IPS-NIHi7 (cell line): ENCODE measurements around the gene RNF167.
"Not testable (repeated sequence)": the region's sequence is repeated elsewhere in the genome, so short reads cannot be mapped to it uniquely, and the experiment has no call there.

Experiments
- DNase-seq: peaks from one replicate; pipeline ENCODE4 v3.0.0; 2012; ENCODE audit warnings: mixed read lengths; ENCODE audit errors: extremely low spot score

Gene RNF167

GRCh38 chr17:4902540-4902939 is 37.5 kb upstream of the RNF167 start:
- DNase-seq = no peak

DNA sequence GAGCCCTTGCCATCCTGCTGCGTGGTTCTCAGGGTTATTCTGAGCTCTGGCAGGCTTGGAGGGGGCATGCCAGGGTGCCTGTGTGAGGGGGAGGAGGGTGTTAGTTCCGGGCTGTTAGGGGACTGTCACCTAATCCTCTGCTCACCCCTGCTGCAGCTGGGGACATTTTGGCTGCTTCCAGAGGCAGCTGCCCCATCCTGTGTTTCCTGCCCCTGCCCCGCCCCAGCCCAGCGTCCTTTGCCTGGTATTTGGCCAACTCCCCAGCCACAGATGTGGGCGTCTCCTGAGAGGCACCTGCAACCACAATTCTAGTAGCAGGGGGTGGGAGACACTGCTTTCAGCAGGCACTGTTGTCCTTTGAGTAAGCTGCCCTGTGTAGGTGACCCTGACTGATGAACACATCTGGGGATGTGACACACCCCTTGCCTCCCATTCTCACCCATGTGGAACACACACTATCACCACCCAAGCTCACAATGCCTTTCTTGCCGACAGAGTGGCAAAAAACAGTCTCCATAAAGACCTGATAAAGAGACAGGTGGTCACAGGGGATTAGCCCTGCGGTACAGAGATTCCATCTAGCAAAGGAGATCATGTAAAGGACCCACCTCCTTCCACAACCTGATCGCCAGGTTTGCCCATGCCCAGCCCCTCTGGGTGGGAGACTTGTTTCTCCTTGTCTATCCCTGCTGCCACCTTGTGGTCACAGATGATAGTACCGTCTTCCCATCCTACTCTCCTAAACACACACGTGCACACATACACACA is 36.8 kb upstream of the RNF167 start, which contains the start of gene CHRNE:
Gene CHRNE, minus strand, starts transcription at position 48 of the 768 bp plus-strand sequence. Its CDS starts 35 bp downstream, at position 13.
- peak; percentile 61 for DNase-seq

DNA sequence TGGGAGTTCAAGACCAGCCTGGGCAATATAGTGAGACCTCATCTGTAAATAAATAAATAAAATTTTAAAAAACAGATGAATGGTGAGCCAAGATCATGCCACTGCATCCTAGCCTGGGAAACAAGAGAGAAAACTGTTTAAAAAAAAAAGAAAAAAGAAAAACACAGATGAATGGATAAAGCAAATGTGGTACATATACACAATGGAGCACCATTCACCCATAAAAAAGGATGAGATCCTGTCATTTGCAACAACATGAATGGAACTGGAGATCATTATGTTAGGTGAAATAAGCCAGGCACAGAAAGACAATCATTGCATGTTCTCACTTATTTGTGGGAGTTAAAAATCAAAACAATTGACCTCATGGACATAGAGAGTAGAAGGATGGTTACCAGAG is 33.4 kb upstream of the RNF167 start:
- not testable (repeated sequence) for DNase-seq

- DNase-seq = peak; percentile 25
Measured at GRCh38 chr17:4908301-4908700, 31.8 kb upstream of the RNF167 start.

DNA sequence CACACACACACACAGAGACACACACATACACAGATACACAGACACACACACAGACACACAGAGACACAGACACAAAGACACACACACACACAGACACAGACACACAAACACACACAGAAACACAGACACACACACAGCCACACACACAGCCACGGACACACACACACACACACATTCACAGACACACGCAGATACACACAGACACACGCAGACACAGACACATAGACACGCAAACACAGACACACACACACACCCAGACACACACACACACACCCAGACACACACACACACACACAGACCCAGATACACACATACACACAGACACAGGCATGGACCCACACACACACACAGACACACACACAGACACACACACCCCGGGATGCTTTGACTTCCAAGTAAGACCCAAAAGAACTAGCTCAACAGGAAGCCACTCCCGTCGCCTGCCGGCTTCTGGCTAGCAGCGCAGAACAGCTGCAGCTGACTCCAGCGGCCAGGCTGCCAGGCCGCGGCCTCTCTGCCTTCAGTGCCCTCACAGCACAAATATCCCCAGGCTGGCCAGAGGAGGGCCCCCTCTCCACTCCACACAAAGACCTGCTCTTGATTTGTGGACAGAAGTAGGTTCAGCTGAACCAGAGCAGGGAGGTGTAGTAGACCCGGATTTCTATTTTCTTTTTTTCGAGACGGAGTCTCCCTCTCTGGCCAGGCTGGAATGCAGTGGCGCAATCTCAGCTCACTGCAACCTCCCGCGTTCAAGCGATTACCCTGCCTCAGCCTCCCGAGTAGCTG is 31.2 kb upstream of the RNF167 start:
- DNase-seq = peak; percentile 92

DNA sequence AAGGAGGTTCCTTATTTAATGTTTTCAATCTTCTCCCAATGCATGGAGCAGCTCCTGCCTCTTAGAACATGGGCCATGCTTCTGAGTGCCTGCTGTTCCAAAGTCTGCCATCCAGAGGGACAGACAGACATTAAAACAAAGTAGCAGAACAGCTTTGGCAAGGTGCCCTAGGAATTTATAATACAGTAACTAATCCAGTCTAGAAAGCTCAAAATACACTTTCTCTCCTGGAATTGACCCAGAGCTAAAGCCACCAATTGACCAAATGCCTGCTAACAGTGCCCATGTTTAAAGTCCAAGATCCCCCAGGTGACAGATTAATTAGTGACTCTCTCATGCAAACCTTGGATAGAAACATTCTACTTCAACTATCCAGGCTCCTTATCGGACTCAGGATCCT is 26.1 kb upstream of the RNF167 start:
- DNase-seq = no peak

GRCh38 chr17:4914551-4914950 is 25.5 kb upstream of the RNF167 start:
- DNase-seq = not testable (repeated sequence)

DNA sequence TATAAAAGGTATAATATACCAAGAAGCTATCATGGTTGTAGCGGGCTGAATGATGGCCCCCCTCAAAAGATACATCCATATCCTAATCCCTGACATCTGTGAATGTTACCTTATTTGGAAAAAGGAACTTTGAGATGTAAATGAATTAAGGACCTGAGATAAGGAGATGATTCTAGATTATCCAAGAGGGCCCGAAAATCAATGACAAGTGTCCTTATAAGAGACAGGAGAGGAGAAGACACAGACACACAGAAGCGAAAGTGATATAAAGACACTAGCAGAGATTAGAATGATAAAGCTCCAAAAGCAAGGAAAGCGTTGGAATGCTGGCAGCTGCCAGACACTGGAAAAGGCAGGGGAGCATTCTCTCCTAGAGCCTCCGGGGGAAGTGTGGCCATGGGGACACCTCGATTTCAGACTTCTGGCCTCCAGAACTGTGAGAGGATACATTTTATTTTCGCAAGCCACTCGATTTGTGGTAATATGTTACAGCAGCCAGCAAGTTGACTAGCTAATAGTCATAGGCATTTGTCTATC is 20.5 kb upstream of the RNF167 start:
- DNase-seq = no peak

- DNase-seq = no peak
Measured at GRCh38 chr17:4920351-4921048, 19.6 kb upstream of the RNF167 start.

DNA sequence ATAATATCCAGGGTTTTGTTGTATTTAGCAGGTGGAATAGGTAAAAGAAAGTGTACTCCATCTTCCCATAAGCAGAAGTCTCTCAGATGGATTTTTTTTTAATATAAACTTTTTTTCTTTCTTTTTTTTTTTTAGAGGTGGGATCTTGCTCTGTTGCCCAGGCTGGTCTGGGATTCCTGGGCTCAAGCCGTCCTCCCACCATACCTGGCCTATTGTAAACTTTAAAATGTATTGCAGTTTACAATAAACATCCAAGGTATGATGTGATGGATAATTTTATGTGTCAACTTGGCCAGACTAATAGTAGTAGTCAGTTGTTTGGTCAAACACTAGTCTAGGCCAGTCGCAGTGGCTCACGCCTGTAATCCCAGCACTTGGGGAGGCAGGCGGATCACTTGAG is 18.7 kb upstream of the RNF167 start:
- no peak for DNase-seq

DNA sequence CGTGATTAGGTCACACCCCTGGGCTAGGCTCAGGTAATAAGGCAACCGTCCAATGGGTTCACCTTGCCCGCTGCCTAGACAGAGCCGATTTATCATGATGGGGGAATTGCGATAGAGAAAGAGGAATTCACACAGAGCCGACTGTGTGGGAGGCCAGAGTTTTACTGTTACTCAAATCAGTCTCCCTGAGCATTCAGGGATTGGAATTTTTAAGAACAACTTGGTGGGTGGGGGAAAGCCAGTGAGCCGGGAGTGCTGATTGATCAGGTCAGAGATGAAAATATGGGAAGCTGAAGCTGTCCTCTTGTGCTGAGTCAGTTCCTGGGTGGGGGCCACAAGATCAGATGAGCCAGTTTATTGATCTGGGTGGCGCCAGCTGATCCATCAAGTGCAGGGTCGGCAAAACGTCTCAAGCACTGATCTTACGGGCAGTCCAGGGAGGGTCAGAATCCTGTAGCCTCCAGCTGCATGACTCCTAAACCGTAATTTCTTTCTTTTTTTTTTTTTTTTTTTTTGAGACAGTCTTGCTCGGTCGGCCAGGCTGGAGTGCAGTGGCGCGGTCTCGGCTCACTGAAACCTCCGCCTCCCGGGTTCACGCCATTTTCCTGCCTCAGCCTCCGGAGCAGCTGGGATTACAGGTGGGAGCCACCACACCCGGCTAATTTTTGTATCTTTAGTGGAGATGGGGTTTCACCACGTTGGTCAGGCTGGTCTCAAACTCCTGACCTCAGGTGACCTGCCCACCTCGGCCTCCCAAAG is 13.3 kb upstream of the RNF167 start:
- not testable (repeated sequence) for DNase-seq

DNA sequence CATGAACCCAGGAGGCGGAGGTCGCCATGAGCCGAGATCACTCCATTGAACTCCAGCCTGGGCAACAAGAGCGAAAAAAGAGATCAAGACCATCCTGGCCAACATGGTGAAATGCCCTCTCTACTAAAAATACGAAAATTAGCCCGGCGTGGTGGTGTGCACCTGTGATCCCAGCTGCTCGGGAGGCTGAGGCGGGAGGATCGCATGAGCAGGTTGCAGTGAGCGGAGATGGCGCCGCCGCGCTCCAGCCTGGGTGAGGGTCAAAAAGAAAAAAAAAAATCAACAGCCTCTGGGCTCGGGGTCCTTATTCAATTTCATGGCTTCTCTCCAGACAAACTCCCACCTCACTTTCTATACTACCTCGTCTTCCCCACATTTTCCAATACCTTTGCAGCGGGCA is 11.2 kb upstream of the RNF167 start:
- DNase-seq = no peak

DNA sequence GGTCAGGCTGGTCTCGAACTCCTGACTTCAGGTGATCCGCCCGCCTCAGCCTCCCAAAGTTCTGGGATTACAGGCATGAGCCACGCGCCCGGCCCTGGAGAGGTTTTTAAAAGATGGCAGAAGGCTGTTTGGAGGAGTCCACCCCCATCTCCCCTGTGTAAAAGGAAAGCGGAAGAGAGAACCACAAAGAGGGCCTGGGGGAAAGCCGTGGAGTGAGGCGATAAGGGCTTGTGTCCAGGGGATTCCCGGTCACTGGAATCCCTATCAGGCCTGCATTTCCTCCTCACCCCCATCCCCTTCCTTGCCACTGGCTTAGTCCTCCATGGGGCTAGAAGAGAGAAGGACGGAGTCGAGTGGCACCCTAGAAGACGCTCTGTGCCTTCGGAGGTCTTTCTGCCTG is 8.1 kb upstream of the RNF167 start, which contains the start of gene GP1BA:
Gene GP1BA, plus strand, starts transcription at position 315 of the 400 bp plus-strand sequence. CDS start 328 bp downstream, outside the sequence.
- DNase-seq = no peak

- DNase-seq = no peak
Measured at GRCh38 chr17:4932756-4933155, 7.3 kb upstream of the RNF167 start.

DNA sequence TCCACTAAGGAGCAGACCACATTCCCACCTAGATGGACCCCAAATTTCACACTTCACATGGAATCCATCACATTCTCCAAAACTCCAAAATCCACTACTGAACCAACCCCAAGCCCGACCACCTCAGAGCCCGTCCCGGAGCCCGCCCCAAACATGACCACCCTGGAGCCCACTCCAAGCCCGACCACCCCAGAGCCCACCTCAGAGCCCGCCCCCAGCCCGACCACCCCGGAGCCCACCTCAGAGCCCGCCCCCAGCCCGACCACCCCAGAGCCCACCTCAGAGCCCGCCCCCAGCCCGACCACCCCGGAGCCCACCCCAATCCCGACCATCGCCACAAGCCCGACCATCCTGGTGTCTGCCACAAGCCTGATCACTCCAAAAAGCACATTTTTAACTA is 6.4 kb upstream of the RNF167 start:
- DNase-seq = no peak

DNA sequence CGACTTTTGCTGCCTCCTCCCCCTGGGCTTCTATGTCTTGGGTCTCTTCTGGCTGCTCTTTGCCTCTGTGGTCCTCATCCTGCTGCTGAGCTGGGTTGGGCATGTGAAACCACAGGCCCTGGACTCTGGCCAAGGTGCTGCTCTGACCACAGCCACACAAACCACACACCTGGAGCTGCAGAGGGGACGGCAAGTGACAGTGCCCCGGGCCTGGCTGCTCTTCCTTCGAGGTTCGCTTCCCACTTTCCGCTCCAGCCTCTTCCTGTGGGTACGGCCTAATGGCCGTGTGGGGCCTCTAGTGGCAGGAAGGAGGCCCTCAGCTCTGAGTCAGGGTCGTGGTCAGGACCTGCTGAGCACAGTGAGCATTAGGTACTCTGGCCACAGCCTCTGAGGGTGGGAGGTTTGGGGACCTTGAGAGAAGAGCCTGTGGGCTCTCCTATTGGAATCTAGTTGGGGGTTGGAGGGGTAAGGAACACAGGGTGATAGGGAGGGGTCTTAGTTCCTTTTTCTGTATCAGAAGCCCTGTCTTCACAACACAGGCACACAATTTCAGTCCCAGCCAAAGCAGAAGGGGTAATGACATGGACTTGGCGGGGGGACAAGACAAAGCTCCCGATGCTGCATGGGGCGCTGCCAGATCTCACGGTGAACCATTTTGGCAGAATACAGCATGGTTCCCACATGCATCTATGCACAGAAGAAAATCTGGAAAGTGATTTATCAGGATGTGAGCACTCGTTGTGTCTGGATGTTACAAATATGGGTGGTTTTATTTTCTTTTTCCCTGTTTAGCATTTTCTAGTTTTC is 5.7 kb upstream of the RNF167 start:
- DNase-seq = peak; percentile 66

DNA sequence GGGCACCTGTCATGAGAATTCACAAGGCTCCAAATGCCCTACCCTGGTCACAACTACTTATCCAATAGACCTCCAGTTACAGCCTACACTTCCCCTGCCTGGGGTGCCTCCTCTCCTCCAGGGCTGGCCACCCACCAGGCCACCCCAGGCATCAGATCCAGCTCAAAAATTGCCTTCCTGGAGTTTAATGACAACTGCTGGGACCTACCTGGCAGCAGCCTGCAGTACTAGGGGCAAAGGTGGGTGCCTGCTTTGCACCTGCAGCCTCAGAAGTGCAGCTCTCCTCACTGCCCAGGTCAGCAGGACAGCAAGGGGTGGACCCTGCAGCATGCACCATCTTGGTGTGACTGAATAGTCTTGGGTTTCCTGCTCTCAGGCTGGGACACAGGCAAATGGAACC is 4.4 kb upstream of the RNF167 start:
- no peak for DNase-seq

GRCh38 chr17:4936436-4936835 is 3.6 kb upstream of the RNF167 start:
- no peak for DNase-seq

DNA sequence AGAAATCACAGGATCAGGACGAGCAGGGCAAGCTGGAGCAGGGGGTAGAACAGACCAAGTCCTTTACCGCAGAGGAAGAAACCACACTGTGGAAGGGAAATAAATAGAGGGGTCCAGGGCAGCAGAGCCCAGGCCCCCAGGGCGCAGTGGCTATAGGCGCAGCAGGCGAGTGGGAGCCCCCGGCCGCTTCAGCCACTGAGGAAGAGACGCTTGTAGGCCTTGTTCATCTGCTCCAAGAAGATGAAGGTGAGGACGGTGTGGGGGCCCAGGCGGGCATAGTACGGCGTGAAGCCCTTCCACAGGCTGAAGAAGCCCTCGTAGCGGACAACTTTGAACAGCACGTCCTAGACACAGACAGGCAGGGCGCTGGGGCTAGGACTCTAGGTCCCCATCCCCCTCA is 2.5 kb upstream of the RNF167 start:
- DNase-seq = no peak

DNA sequence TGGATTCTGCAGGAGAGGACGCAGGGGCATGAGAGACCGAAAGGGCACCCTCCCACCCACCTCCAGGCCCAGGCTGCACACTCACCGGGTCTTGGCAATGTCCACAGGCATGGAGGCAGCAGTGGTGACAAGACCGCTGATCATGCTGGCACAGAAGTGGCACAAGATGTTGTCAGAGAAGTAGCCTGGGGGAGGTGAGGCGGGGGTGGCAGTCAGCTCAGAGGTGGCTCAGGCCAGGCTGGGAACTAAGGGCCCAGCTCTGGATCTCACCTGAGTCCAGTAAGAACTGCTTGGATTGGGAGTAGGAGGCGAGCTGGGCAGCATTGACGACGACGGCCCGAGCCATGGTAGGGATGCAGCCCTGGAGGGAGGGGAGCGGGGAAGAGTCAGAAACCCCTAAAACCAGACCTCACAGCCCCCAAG is 2.0 kb upstream of the RNF167 start:
- no peak for DNase-seq
